Nephron (organoid): Measurements from ENCODE around the gene CADM3.
A peak's percentile ranks its signal among the peaks of the same experiment; 100 is the strongest.

Source experiments
- H3K27ac Mint-ChIP-seq, 3 experiments: 2 replicates each; pipeline ENCODE4 v1.8.0; 2020; ENCODE audit warnings: mixed read lengths in 3 of 3, mild to moderate bottlenecking in 2 of 3, moderate library complexity in 1 of 3
- H3K27me3 Mint-ChIP-seq: 2 replicates; pipeline ENCODE4 v1.8.0; 2021; ENCODE audit warnings: low read depth, mild to moderate bottlenecking, moderate library complexity, mixed read lengths
- H3K36me3 Mint-ChIP-seq: 2 replicates; pipeline ENCODE4 v1.8.0; 2020; ENCODE audit warnings: low read depth, mixed read lengths
- H3K4me1 Mint-ChIP-seq: 2 replicates; pipeline ENCODE4 v1.8.0; 2020; ENCODE audit warnings: mixed read lengths
- H3K4me3 Mint-ChIP-seq, 3 experiments: 2 replicates each; pipeline ENCODE4 v1.8.0; 2020; ENCODE audit warnings: mild to moderate bottlenecking in 3 of 3, mixed read lengths in 3 of 3, moderate library complexity in 2 of 3
- H3K9me3 Mint-ChIP-seq: 2 replicates; pipeline ENCODE4 v1.8.0; 2020; ENCODE audit warnings: mixed read lengths
- CTCF ChIP-seq, 3 experiments: fragments of 200-600 bp; sonication (generic); IDR thresholded peaks; one replicate each; pipeline ENCODE4 v1.5.0; 2021; ENCODE audit warnings: antibody characterized with exemption in 3 of 3; ENCODE audit not compliant: unreplicated experiment in 3 of 3

The CADM3 gene

GRCh38 chr1:159204161-159205141 lies 33.0 kb downstream of the CADM3 start, which contains the start of gene ACKR1:
TSS of gene ACKR1 (plus strand) at chr1:159204875. CDS start at chr1:159204960, 85 bp downstream.
- peaks cover 62% of the 10 kb centered on the region for H3K27me3 Mint-ChIP-seq
- H3K9me3 Mint-ChIP-seq: no peaks in the 10 kb centered on the region
- TF ChIP-seq CTCF (IDR thresholded peaks at IDR 0.05; ENCODE audit: unreplicated experiment in 3 of 3): no peak
- no peaks in the 10 kb centered on the region for H3K4me1 Mint-ChIP-seq
- H3K27ac Mint-ChIP-seq: no peak within 1 kb of the TSS
- H3K36me3 Mint-ChIP-seq: no peaks in the 10 kb centered on the region
- H3K4me3 Mint-ChIP-seq: no peak within 1 kb of the TSS

GRCh38 chr1:159205225-159205624 lies 33.8 kb downstream of the CADM3 start:
- no peaks in the 10 kb centered on the region for H3K36me3 Mint-ChIP-seq
- H3K27ac Mint-ChIP-seq: no peak overlapping the region
- no peak for TF ChIP-seq CTCF (IDR thresholded peaks at IDR 0.05; ENCODE audit: unreplicated experiment in 3 of 3)
- no peaks in the 10 kb centered on the region for H3K4me1 Mint-ChIP-seq
- H3K4me3 Mint-ChIP-seq: no peak overlapping the region
- H3K27me3 Mint-ChIP-seq: peaks cover 66% of the 10 kb centered on the region
- H3K9me3 Mint-ChIP-seq: no peaks in the 10 kb centered on the region

GRCh38 chr1:159206110-159206509 lies 34.7 kb downstream of the CADM3 start:
- TF ChIP-seq CTCF (IDR thresholded peaks at IDR 0.05; ENCODE audit: unreplicated experiment in 3 of 3): no peak
- H3K27ac Mint-ChIP-seq: no peak overlapping the region
- H3K4me1 Mint-ChIP-seq: no peaks in the 10 kb centered on the region
- no peaks in the 10 kb centered on the region for H3K36me3 Mint-ChIP-seq
- H3K9me3 Mint-ChIP-seq: no peaks in the 10 kb centered on the region
- H3K4me3 Mint-ChIP-seq: no peak overlapping the region
- peaks cover 67% of the 10 kb centered on the region for H3K27me3 Mint-ChIP-seq

- Mint-ChIP-seq H3K4me1 (peaks cover 6% of the 10 kb centered on the region), H3K27ac (no peak overlapping the region), H3K4me3 (no peak overlapping the region), H3K27me3 (peaks cover 62% of the 10 kb centered on the region), H3K9me3 (no peaks in the 10 kb centered on the region), H3K36me3 (no peaks in the 10 kb centered on the region)
- TF ChIP-seq CTCF (IDR thresholded peaks at IDR 0.05; ENCODE audit: unreplicated experiment in 3 of 3): no peak
Measured at GRCh38 chr1:159207080-159207479, 35.7 kb downstream of the CADM3 start.

GRCh38 chr1:159207774-159208173 lies 36.4 kb downstream of the CADM3 start:
- Mint-ChIP-seq H3K36me3 (no peaks in the 10 kb centered on the region), H3K9me3 (no peaks in the 10 kb centered on the region), H3K27ac (no peak overlapping the region), H3K4me1 (peaks cover 6% of the 10 kb centered on the region), H3K4me3 (peak overlapping the region in 1 of 3 experiments; percentile 33), H3K27me3 (peaks cover 63% of the 10 kb centered on the region)
- no peak for TF ChIP-seq CTCF (IDR thresholded peaks at IDR 0.05; ENCODE audit: unreplicated experiment in 3 of 3)
